Activated CD4-positive, alpha-beta T cell treated with anti-CD3 and anti-CD28 coated beads for 36 hours (primary cell): Measurements from ENCODE around the gene FSIP1. TPM values are rescaled to one million over a fixed set of nuclear protein-coding genes. Genes with fewer than 3 reads are reported as not detected.

Experiments
- ATAC-seq: fragments of 200-7000 bp; cut with Tn5 transposase; one replicate; pipeline ENCODE4 v1.10.0; 2021; ENCODE audit warnings: mild to moderate bottlenecking, moderate library complexity
- CTCF ChIA-PET: fragments of 350-600 bp; sonication (Branson Sonifier 250); formaldehyde crosslinking; loops from one replicate; lab custom pipeline; 2021; ENCODE audit warnings: antibody characterized with exemption; lab: Charles Lee
- POLR2A ChIA-PET: fragments of 350-600 bp; sonication (Branson Sonifier 250); formaldehyde crosslinking; loops from one replicate; lab custom pipeline; 2021; ENCODE audit warnings: antibody characterized with exemption, inconsistent platforms; lab: Charles Lee
- DNase-seq: peaks from one replicate; pipeline ENCODE4 v3.0.0-alpha.2; 2020
- H3K27ac Mint-ChIP-seq: one replicate; pipeline ENCODE4 v1.8.0; 2021; ENCODE audit warnings: mixed read lengths
- H3K27me3 Mint-ChIP-seq: one replicate; pipeline ENCODE4 v1.8.0; 2021; ENCODE audit warnings: mixed read lengths
- H3K36me3 Mint-ChIP-seq: one replicate; pipeline ENCODE4 v1.8.0; 2021; ENCODE audit warnings: low read depth, mixed read lengths
- H3K4me1 Mint-ChIP-seq: one replicate; pipeline ENCODE4 v1.8.0; 2021; ENCODE audit warnings: mixed read lengths
- H3K4me3 Mint-ChIP-seq: one replicate; pipeline ENCODE4 v1.8.0; 2021; ENCODE audit warnings: mild to moderate bottlenecking, moderate library complexity, mixed read lengths
- H3K9me3 Mint-ChIP-seq: one replicate; pipeline ENCODE4 v1.8.0; 2021; ENCODE audit warnings: low read depth, mixed read lengths
- intact Hi-C, 2 experiments: fragments of 100-400 bp; cut with DNase I in 1 of 2; cut with micrococcal nuclease in 1 of 2; formaldehyde crosslinking; loops; one replicate each; pipeline versions ENCODE4 v1.14.2 to v1.15.1; 2022 to 2024; cut with DNase I, micrococcal nuclease
- total RNA-seq, 2 experiments: library from RNA; stranded (reverse); gene quantifications; one replicate each; pipeline ENCODE4 v1.2.3, GENCODE V29; 2021

FSIP1 gene
- total RNA-seq, 2 experiments from 2014 or later, result 0.25 to 0.32 TPM

DNA sequence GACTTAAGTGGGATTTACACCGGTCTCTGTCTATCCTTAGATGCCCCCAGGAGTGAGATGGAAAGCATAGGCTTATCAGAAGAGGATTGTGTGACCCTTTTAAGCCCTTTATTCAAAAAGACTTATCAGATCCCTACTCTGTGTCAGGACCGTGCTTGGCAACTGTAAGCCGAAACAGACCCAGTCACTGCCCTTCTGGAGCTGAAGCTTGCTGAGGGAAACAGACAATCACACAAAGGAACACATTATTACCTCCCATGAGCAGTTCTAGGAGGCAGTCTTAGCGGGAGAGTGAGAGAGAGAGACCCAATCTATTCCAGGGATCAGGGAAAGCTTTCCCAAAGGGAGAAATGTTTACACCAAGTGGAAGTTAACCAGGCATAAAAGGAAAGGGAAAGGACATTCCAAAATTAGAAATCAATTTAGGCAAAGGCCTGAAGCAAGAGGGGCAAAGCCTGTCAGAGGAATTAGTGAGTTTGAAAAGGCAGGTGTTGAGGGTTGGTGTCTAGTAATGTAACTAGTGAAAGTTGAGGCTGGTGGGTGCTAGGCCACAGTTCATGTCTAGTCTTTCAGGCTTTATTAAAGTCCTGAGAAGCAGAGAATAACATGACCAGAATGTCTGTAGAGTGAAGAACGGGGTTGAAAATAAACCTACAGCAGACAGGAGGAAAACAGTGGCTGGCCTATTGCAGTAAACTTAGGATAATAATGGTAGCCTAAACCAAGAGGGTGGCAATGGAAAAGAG lies 115.1 kb downstream of the FSIP1 start:
- Mint-ChIP-seq H3K36me3 (no peaks in the 10 kb centered on the region), H3K27me3 (peaks cover 6% of the 10 kb centered on the region), H3K4me1 (no peaks in the 10 kb centered on the region), H3K27ac (no peak overlapping the region), H3K9me3 (no peaks in the 10 kb centered on the region), H3K4me3 (no peak overlapping the region)
- CTCF ChIA-PET, result interaction anchor here (1.0 to 1.4 kb wide), 3 partner anchors 14 to 18 kb away, joined by 3 read pairs; no protein-coding TSS in a partner anchor
- intact Hi-C loops, result loop anchor here in 1 of 2 experiments (5.0 kb wide), 1 partner anchor 65 kb away; no protein-coding TSS in a partner anchor
- DNase-seq (no peak), ATAC-seq (no peak)
- POLR2A ChIA-PET, result no interaction called here

GRCh38 chr15:39666677-39667076 lies 116.0 kb downstream of the FSIP1 start:
- intact Hi-C loops, result loop anchor here in 1 of 2 experiments (5.0 kb wide), 1 partner anchor 64 kb away; no protein-coding TSS in a partner anchor
- CTCF ChIA-PET, result interaction anchor here (1.0 to 1.4 kb wide), 3 partner anchors 15 to 19 kb away, joined by 3 read pairs; no protein-coding TSS in a partner anchor
- POLR2A ChIA-PET, result no interaction called here
- Mint-ChIP-seq H3K9me3 (no peaks in the 10 kb centered on the region), H3K27me3 (peaks cover 6% of the 10 kb centered on the region), H3K4me1 (no peaks in the 10 kb centered on the region), H3K4me3 (no peak overlapping the region), H3K36me3 (no peaks in the 10 kb centered on the region), H3K27ac (no peak overlapping the region)
- ATAC-seq (no peak), DNase-seq (no peak)

- Mint-ChIP-seq H3K27me3 (peaks cover 6% of the 10 kb centered on the region), H3K4me3 (no peak overlapping the region), H3K36me3 (no peaks in the 10 kb centered on the region), H3K27ac (no peak overlapping the region), H3K9me3 (no peaks in the 10 kb centered on the region), H3K4me1 (no peaks in the 10 kb centered on the region)
- intact Hi-C loops, result loop anchor here in 1 of 2 experiments (5.0 kb wide), 1 partner anchor 63 kb away; no protein-coding TSS in a partner anchor
- DNase-seq (no peak), ATAC-seq (no peak)
- ChIA-PET CTCF (interaction anchor here (0.7 to 1.5 kb wide), 4 partner anchors 10 to 102 kb away, joined by 3 to 4 read pairs (median 3); no protein-coding TSS in a partner anchor), POLR2A (no interaction called here)
These were observed 116.9 kb downstream of the FSIP1 start for GRCh38 chr15:39665629-39666250.

DNA sequence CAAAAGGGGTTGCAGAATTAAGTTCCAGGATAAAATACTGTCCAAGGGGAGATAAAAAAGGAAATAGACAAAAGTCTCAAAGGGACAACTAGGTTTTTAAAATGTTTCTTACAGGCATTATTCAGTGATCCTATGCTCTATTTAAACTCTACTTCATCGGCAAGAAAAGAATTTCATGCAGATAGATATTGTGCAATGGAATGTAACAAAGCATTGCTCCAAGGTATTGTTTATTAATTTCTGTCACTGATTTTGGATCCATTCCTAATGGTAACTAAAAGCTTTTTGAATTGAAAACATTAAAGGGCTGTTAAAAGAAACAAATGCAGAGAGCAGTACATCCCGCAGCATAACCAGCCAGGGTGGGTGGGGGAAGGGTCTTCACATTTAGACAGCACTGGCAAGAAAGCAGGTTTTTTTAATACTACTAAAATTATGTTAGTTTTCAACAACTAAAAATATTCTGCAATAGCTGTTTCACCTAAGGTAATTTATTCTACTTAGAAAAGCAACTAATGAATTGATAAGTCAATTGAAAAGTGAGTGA lies 118.9 kb downstream of the FSIP1 start:
- ATAC-seq (no peak), DNase-seq (no peak)
- Mint-ChIP-seq H3K27ac (no peak overlapping the region), H3K9me3 (no peaks in the 10 kb centered on the region), H3K27me3 (peaks cover 10% of the 10 kb centered on the region), H3K4me3 (no peak overlapping the region), H3K36me3 (no peaks in the 10 kb centered on the region), H3K4me1 (no peaks in the 10 kb centered on the region)
- intact Hi-C loops, result no loop called here
- ChIA-PET POLR2A (interaction anchor here (1.1 kb wide), 1 partner anchor 40 kb away, joined by 4 read pairs; no protein-coding TSS in a partner anchor), CTCF (interaction anchor here (1.1 kb wide), 1 partner anchor 93 kb away, joined by 4 read pairs; no protein-coding TSS in a partner anchor)

DNA sequence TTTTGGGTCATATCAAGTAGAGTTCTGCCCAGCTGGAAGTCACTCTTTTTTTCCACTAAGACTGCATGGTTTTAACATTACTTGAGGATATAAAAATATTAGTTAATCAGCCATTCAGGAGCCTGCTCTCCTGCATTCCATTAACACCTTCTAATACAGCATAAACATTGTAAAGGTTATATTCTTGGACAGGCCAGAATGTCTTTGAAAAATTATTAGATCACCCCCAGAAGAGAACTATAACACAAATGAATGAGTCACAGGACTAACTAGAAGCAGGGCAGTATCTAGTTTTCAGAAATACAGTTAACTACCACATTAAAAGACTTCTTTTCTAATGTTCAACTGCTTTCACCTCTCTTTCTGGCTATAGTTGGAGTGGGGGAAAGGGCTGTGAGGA lies 120.9 kb downstream of the FSIP1 start:
- Mint-ChIP-seq H3K9me3 (no peaks in the 10 kb centered on the region), H3K27me3 (peaks cover 10% of the 10 kb centered on the region), H3K27ac (no peak overlapping the region), H3K36me3 (no peaks in the 10 kb centered on the region), H3K4me3 (no peak overlapping the region), H3K4me1 (no peaks in the 10 kb centered on the region)
- ATAC-seq, result no peak
- no peak for DNase-seq
- ChIA-PET POLR2A (no interaction called here), CTCF (interaction anchor here (1.0 kb wide), 1 partner anchor 18 kb away, joined by 3 read pairs; no protein-coding TSS in a partner anchor)
- intact Hi-C loops, result no loop called here

GRCh38 chr15:39658740-39659139 lies 123.9 kb downstream of the FSIP1 start:
- H3K27ac Mint-ChIP-seq, result no peak overlapping the region
- H3K4me3 Mint-ChIP-seq, result no peak overlapping the region
- ChIA-PET POLR2A (no interaction called here), CTCF (no interaction called here)
- no peaks in the 10 kb centered on the region for H3K36me3 Mint-ChIP-seq
- H3K4me1 Mint-ChIP-seq, result no peaks in the 10 kb centered on the region
- no peaks in the 10 kb centered on the region for H3K9me3 Mint-ChIP-seq
- no peak for ATAC-seq
- peaks cover 9% of the 10 kb centered on the region for H3K27me3 Mint-ChIP-seq
- intact Hi-C loops, result no loop called here
- no peak for DNase-seq

DNA sequence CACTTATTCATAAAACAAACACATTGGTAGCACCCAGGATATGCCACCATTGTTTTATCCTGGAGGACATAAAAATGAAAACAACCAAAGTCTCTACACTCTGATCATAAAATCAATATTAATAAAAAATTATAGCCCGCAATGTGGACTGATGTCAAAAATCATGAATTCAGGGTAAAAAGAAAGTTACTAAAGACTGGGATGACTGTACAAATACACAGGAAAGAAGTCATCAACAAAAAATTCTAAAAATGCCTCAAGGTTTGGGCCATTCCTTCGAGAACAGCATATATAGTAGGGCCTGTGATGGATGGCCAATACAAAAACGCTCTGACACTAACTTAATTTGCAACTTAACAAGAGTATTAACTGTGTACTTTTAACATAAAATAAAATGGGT lies 125.0 kb downstream of the FSIP1 start:
- H3K27ac Mint-ChIP-seq, result no peak overlapping the region
- no peaks in the 10 kb centered on the region for H3K36me3 Mint-ChIP-seq
- H3K9me3 Mint-ChIP-seq, result no peaks in the 10 kb centered on the region
- intact Hi-C loops, result no loop called here
- no peak for ATAC-seq
- no peak for DNase-seq
- no peaks in the 10 kb centered on the region for H3K4me1 Mint-ChIP-seq
- peaks cover 6% of the 10 kb centered on the region for H3K27me3 Mint-ChIP-seq
- no peak overlapping the region for H3K4me3 Mint-ChIP-seq
- ChIA-PET CTCF (interaction anchor here (0.7 kb wide), 1 partner anchor 388 kb away, joined by 5 read pairs; no protein-coding TSS in a partner anchor), POLR2A (no interaction called here)

DNA sequence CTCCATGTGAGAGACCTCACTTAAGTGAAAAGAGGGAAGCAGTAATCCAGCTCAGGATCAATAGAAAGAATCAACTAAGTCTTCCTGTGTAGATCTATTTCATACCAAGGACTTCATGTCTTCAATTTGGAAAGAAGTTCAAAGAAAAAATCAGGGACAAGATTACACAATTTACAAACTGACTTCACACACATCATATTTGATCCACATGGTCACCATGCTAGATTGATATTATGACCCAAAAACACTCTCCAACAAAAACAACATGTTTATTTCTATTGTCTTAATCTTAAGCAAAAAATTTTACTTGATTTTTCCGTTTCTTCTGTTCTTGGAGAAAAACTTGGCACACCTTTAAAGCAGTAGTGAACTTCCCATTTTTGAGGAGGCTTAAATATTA lies 125.5 kb downstream of the FSIP1 start:
- ChIA-PET POLR2A (no interaction called here), CTCF (no interaction called here)
- Mint-ChIP-seq H3K4me1 (no peaks in the 10 kb centered on the region), H3K36me3 (no peaks in the 10 kb centered on the region), H3K4me3 (no peak overlapping the region), H3K9me3 (no peaks in the 10 kb centered on the region), H3K27me3 (peaks cover 6% of the 10 kb centered on the region), H3K27ac (no peak overlapping the region)
- intact Hi-C loops, result no loop called here
- ATAC-seq (no peak), DNase-seq (no peak)

GRCh38 chr15:39654304-39654703 lies 128.3 kb downstream of the FSIP1 start:
- CTCF ChIA-PET, result interaction anchor here (1.3 kb wide), 1 partner anchor 30 kb away, joined by 5 read pairs; no protein-coding TSS in a partner anchor
- H3K4me1 Mint-ChIP-seq, result no peaks in the 10 kb centered on the region
- H3K27ac Mint-ChIP-seq, result no peak overlapping the region
- H3K9me3 Mint-ChIP-seq, result no peaks in the 10 kb centered on the region
- intact Hi-C loops, result no loop called here
- no peak for ATAC-seq
- POLR2A ChIA-PET, result no interaction called here
- no peak overlapping the region for H3K4me3 Mint-ChIP-seq
- no peaks in the 10 kb centered on the region for H3K36me3 Mint-ChIP-seq
- peaks cover 2% of the 10 kb centered on the region for H3K27me3 Mint-ChIP-seq
- no peak for DNase-seq

- Mint-ChIP-seq H3K9me3 (no peaks in the 10 kb centered on the region), H3K27me3 (peaks cover 2% of the 10 kb centered on the region), H3K4me1 (no peaks in the 10 kb centered on the region), H3K27ac (no peak overlapping the region), H3K36me3 (no peaks in the 10 kb centered on the region), H3K4me3 (no peak overlapping the region)
- CTCF ChIA-PET, result interaction anchor here (1.1 kb wide), 1 partner anchor 35 kb away, joined by 3 read pairs; no protein-coding TSS in a partner anchor
- no peak for DNase-seq
- intact Hi-C loops, result no loop called here
- POLR2A ChIA-PET, result no interaction called here
- ATAC-seq, result no peak
These were observed 130.8 kb downstream of the FSIP1 start for GRCh38 chr15:39651881-39652280.

DNA sequence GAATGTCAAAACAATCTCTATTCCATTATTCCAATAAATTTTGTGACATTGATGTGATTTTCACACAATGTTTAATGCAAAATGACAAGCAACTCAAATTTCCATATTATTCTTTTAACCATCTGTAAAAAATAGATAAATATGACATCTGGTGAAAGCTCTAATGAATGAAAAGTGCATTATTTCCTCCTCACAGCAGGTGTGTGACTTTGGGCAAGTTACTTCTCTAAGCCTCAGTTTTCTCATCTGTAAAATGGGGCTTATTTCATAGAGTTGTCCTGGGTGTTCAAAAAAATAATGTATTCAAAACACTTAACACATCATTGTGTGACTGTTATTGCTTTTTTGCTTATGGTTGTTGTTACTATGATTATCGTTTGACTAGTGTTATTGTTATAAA lies 131.3 kb downstream of the FSIP1 start:
- intact Hi-C loops, result no loop called here
- no peaks in the 10 kb centered on the region for H3K9me3 Mint-ChIP-seq
- H3K27ac Mint-ChIP-seq, result no peak overlapping the region
- H3K4me3 Mint-ChIP-seq, result no peak overlapping the region
- peaks cover 2% of the 10 kb centered on the region for H3K27me3 Mint-ChIP-seq
- CTCF ChIA-PET, result no interaction called here
- DNase-seq, result no peak
- H3K36me3 Mint-ChIP-seq, result no peaks in the 10 kb centered on the region
- no peak for ATAC-seq
- no peaks in the 10 kb centered on the region for H3K4me1 Mint-ChIP-seq
- POLR2A ChIA-PET, result no interaction called here
